Progenitor cell of endocrine pancreas (in vitro differentiated cells): ENCODE data around the gene SCUBE3. TPM values are rescaled to one million over a fixed set of nuclear protein-coding genes. Genes with fewer than 3 reads are reported as not detected.

Experiments used
- DNase-seq: peaks from one replicate; pipeline ENCODE4 v3.0.0; 2021; ENCODE audit warnings: low spot score; ENCODE audit not compliant: unreplicated experiment
- H3K27ac Mint-ChIP-seq: 2 replicates; pipeline ENCODE4 v1.8.0; 2021; ENCODE audit warnings: mild to moderate bottlenecking, moderate library complexity, mixed read lengths
- H3K27me3 Mint-ChIP-seq: 2 replicates; pipeline ENCODE4 v1.8.0; 2021; ENCODE audit warnings: mixed read lengths
- H3K36me3 Mint-ChIP-seq: 2 replicates; pipeline ENCODE4 v1.8.0; 2022; ENCODE audit warnings: mixed read lengths; ENCODE audit not compliant: insufficient read depth
- H3K4me1 Mint-ChIP-seq: 2 replicates; pipeline ENCODE4 v1.8.0; 2021; ENCODE audit warnings: low read depth, mixed read lengths
- H3K4me3 Mint-ChIP-seq: 2 replicates; pipeline ENCODE4 v1.8.0; 2021; ENCODE audit warnings: low read depth, mild to moderate bottlenecking, moderate library complexity, mixed read lengths
- H3K9me3 Mint-ChIP-seq: 2 replicates; pipeline ENCODE4 v1.8.0; 2021; ENCODE audit warnings: low read depth, mixed read lengths
- total RNA-seq: library from RNA; stranded (reverse); gene quantifications from 2 replicates; pipeline ENCODE4 v1.2.1, GENCODE V29; 2021
- TF ChIP-seq, protein P1 (sequence below): fragments of 200-600 bp; sonication (generic); IDR thresholded peaks from one replicate; pipeline ENCODE4 v1.5.0; 2021; ENCODE audit warnings: antibody characterized with exemption, mild to moderate bottlenecking; ENCODE audit not compliant: unreplicated experiment

SCUBE3 gene
- total RNA-seq, 1 donor from 2014 or later: 31.1 TPM

DNA sequence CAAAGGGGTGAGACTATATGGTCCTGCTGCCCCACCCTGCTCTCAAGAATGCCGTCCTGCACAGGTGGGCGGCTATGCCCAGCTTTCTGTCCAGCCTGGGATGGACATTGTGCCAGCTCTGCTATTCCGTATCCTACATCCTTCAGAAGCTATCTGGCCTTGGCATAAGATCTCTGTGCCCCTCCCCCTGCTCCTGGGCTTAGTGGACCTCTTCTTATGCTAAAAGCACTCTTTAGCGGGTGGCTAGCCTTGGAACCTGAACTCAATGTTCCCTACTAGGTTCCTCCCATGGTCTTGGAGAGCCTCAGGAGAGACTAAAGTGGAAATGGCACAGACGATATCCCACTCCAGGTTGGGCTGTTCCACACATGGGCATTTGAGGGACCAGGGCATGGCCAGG lies 22.5 kb downstream of the SCUBE3 start:
- no peak overlapping the region for H3K27ac Mint-ChIP-seq
- DNase-seq: no peak
- H3K9me3 Mint-ChIP-seq: no peaks in the 10 kb centered on the region
- no peak overlapping the region for H3K4me3 Mint-ChIP-seq
- peaks cover 14% of the 10 kb centered on the region for H3K4me1 Mint-ChIP-seq
- H3K36me3 Mint-ChIP-seq: peaks cover 38% of the 10 kb centered on the region
- H3K27me3 Mint-ChIP-seq: no peaks in the 10 kb centered on the region
- TF ChIP-seq, protein P1, sequence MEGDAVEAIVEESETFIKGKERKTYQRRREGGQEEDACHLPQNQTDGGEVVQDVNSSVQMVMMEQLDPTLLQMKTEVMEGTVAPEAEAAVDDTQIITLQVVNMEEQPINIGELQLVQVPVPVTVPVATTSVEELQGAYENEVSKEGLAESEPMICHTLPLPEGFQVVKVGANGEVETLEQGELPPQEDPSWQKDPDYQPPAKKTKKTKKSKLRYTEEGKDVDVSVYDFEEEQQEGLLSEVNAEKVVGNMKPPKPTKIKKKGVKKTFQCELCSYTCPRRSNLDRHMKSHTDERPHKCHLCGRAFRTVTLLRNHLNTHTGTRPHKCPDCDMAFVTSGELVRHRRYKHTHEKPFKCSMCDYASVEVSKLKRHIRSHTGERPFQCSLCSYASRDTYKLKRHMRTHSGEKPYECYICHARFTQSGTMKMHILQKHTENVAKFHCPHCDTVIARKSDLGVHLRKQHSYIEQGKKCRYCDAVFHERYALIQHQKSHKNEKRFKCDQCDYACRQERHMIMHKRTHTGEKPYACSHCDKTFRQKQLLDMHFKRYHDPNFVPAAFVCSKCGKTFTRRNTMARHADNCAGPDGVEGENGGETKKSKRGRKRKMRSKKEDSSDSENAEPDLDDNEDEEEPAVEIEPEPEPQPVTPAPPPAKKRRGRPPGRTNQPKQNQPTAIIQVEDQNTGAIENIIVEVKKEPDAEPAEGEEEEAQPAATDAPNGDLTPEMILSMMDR: no peak

DNA sequence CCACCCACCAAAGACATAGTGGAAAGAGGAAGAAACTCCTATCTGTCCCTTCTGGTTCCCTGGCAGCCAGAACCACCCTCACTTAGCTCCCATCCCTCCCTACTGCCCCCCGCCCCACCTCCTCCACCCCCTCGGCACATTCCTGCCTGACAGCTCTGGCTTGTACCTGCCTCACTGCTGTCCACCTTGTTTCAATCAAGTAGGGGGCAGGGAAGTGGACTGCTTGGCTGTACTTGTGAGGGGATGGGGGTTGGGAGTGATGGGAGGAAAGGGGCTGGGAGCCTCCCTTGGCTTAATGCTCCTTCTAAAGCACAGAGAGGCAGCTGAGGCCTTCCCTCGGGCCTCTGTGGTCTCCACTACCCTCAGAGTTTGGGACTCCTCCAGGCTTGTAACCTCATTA lies 23.7 kb downstream of the SCUBE3 start:
- Mint-ChIP-seq H3K4me1 (peaks cover 14% of the 10 kb centered on the region), H3K9me3 (no peaks in the 10 kb centered on the region), H3K27ac (peak overlapping the region; percentile 54), H3K4me3 (no peak overlapping the region), H3K36me3 (peaks cover 33% of the 10 kb centered on the region), H3K27me3 (no peaks in the 10 kb centered on the region)
- no peak for DNase-seq
- TF ChIP-seq, protein P1: no peak

DNA sequence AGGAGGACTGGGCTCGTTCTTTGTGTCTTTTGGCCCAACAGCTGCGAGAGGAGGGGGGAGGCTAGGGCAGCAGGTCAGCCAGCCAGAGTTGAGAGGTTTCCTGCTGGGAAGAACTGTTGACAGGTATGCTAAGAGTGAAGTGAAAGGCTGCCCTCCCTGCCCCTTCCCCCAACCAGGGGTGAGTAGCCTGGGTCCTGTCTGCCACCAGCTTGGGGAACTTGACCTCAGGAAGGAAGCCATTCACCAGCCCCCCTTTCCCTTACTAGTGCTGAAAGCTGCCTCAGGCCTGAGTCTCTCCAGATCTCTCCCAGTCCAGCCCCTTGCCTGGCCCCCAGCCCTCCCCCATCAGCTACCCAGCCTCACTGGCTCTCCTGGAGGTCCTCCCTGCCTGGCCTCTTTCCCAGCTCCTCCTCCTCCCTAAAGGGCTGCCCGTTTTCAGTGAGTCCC lies 25.1 kb downstream of the SCUBE3 start:
- no peaks in the 10 kb centered on the region for H3K9me3 Mint-ChIP-seq
- DNase-seq: no peak
- peaks cover 25% of the 10 kb centered on the region for H3K36me3 Mint-ChIP-seq
- H3K4me3 Mint-ChIP-seq: no peak overlapping the region
- TF ChIP-seq, protein P1: no peak
- no peaks in the 10 kb centered on the region for H3K27me3 Mint-ChIP-seq
- H3K4me1 Mint-ChIP-seq: peaks cover 14% of the 10 kb centered on the region
- no peak overlapping the region for H3K27ac Mint-ChIP-seq

DNA sequence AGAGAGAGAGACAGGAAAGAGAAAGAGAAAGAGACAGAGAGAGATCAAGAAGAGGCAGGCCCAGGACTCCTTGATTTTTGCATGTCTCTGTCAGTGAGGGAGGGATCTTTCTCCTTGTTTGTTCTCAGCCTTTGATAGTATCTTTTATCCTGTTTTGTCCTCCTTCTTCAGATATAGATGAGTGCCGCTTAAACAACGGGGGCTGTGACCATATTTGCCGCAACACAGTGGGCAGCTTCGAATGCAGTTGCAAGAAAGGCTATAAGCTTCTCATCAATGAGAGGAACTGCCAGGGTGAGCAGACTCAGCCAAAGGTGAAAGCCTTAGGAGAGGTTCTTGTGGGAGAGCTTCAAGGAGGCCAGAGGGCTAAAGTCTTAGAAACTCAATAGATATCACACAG lies 25.8 kb downstream of the SCUBE3 start:
- no peak for DNase-seq
- H3K9me3 Mint-ChIP-seq: no peaks in the 10 kb centered on the region
- peaks cover 14% of the 10 kb centered on the region for H3K4me1 Mint-ChIP-seq
- H3K27ac Mint-ChIP-seq: no peak overlapping the region
- H3K27me3 Mint-ChIP-seq: no peaks in the 10 kb centered on the region
- no peak overlapping the region for H3K4me3 Mint-ChIP-seq
- peaks cover 23% of the 10 kb centered on the region for H3K36me3 Mint-ChIP-seq
- TF ChIP-seq, protein P1: no peak

DNA sequence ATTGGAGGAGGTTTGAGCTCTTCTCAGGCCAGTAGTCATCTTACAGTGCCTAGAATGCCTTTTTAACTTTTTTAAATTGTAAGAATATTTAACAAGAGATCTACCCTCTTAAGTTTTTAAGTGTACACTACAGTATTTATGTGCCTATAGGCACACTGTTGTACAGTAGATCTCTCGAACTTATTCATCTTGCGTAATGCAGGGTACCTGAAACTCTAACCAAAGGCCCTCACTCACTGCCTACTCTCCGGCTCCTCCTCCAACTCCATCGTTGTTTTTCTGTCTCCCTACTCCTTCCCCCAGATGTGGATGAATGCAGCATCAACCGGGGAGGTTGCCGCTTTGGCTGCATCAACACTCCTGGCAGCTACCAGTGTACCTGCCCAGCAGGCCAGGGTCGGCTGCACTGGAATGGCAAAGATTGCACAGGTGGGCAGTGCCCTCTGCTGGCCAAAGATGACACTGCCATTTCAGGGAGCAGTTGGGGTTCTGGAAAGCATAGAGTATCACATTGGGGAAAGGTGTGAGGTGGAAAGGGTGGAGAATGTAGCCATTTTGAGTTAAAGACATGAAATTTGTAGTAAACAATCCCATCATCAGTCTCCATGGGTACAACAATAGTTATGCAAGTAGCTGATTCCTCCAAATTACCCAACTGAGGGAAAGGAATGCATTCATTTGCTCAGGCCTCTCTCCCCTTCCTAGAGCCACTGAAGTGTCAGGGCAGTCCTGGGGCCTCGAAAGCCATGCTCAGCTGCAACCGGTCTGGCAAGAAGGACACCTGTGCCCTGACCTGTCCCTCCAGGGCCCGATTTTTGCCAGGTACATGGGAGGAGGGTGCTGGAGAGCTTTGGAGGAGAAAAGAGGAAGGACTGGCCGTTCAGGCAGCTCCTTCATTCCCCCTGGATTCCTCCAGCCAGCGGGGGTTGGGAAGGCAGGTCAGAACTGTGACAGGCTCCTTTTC lies 27.4 kb downstream of the SCUBE3 start:
- Mint-ChIP-seq H3K27ac (no peak overlapping the region), H3K9me3 (no peaks in the 10 kb centered on the region), H3K4me1 (peaks cover 14% of the 10 kb centered on the region), H3K4me3 (no peak overlapping the region), H3K27me3 (no peaks in the 10 kb centered on the region), H3K36me3 (peaks cover 22% of the 10 kb centered on the region)
- peak; percentile 82 for DNase-seq
- TF ChIP-seq, protein P1: peak; percentile 98
